Parathyroid adenoma (tissue), 2 donors: ENCODE data around the gene SLC66A1.

Source experiments
- H2AFZ ChIP-seq: fragments of 300-600 bp; sonication (generic); one replicate; pipeline ENCODE4 v1.7.0; 2017; ENCODE audit warnings: antibody characterized with exemption, mild to moderate bottlenecking
- H3K27ac ChIP-seq: fragments of 300-600 bp; sonication (generic); one replicate; pipeline ENCODE4 v1.7.0; 2017
- H3K27me3 ChIP-seq: fragments of 300-600 bp; sonication (generic); one replicate; pipeline ENCODE4 v1.7.0; 2017; ENCODE audit warnings: low read length; ENCODE audit not compliant: control insufficient read depth, insufficient read depth
- H3K36me3 ChIP-seq: fragments of 300-600 bp; sonication (generic); one replicate; pipeline ENCODE4 v1.7.0; 2017; ENCODE audit warnings: low read length; ENCODE audit not compliant: control insufficient read depth, insufficient read depth
- H3K4me1 ChIP-seq: fragments of 300-600 bp; sonication (generic); one replicate; pipeline ENCODE4 v1.7.0; 2017; ENCODE audit warnings: control low read depth
- H3K4me2 ChIP-seq: fragments of 300-600 bp; sonication (generic); one replicate; pipeline ENCODE4 v1.7.0; 2017; ENCODE audit warnings: low read length
- H3K4me3 ChIP-seq: fragments of 300-600 bp; sonication (generic); one replicate; pipeline ENCODE4 v1.7.0; 2017; ENCODE audit warnings: low read depth, low read length
- H3K79me2 ChIP-seq: fragments of 300-600 bp; sonication (generic); one replicate; pipeline ENCODE4 v1.7.0; 2017; ENCODE audit warnings: control low read depth
- H3K9ac ChIP-seq: fragments of 300-600 bp; sonication (generic); one replicate; pipeline ENCODE4 v1.7.0; 2017; ENCODE audit warnings: mild to moderate bottlenecking
- H3K9me3 ChIP-seq: fragments of 300-600 bp; sonication (generic); one replicate; pipeline ENCODE4 v1.7.0; 2017; ENCODE audit warnings: low read length; ENCODE audit not compliant: control insufficient read depth
- TF ChIP-seq, protein P1 (sequence below): fragments of 300-600 bp; sonication (generic); IDR thresholded peaks from one replicate; pipeline ENCODE4 v1.7.0; 2017; ENCODE audit warnings: antibody characterized with exemption, mild to moderate bottlenecking
- donor health status: primary hyperparathyroidism.

SLC66A1 gene

DNA sequence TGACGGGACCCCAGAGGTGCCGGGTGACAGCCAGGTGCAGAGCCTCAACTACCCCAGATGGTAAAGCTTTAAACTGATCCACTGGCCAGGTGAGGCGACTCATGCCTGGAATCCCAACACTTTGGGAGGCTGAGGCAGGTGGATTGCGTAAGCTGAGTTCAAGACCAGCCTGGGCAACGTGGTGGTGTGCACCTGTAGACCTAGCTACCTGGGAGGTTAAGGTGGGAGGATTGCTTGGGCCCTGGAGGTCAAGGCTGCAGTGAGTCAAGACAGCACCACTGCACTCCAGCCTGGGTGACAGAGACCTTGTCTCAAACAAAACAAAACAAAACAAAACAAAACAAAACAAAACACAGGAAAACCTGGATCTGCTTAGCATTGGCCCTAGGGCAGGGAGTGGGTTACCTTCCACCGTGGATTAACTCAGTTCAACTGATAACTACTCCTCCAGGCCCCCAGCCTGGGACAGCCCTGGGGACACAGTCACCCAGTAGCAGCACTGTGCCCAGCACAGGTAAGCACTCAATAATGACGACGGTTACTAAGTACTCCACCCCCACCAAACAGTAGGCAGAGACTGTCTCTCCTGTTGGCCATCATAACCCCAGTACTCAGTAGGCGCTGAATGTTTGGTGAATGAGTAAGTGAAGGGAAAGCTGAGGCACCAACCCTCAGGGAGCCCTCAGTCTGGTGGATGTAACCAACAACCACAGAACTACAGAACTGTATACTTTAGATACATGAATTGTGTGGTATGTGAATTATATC lies 21.6 kb downstream of the SLC66A1 start:
- Histone ChIP-seq H3K9me3 (no peaks in the 10 kb centered on the region), H3K4me3 (no peak overlapping the region), H3K4me1 (no peaks in the 10 kb centered on the region), H2AFZ (no peak overlapping the region), H3K27me3 (no peaks in the 10 kb centered on the region), H3K4me2 (no peak overlapping the region), H3K27ac (no peak overlapping the region), H3K79me2 (no peaks in the 10 kb centered on the region), H3K36me3 (no peaks in the 10 kb centered on the region), H3K9ac (no peak overlapping the region)
- TF ChIP-seq, protein P1, sequence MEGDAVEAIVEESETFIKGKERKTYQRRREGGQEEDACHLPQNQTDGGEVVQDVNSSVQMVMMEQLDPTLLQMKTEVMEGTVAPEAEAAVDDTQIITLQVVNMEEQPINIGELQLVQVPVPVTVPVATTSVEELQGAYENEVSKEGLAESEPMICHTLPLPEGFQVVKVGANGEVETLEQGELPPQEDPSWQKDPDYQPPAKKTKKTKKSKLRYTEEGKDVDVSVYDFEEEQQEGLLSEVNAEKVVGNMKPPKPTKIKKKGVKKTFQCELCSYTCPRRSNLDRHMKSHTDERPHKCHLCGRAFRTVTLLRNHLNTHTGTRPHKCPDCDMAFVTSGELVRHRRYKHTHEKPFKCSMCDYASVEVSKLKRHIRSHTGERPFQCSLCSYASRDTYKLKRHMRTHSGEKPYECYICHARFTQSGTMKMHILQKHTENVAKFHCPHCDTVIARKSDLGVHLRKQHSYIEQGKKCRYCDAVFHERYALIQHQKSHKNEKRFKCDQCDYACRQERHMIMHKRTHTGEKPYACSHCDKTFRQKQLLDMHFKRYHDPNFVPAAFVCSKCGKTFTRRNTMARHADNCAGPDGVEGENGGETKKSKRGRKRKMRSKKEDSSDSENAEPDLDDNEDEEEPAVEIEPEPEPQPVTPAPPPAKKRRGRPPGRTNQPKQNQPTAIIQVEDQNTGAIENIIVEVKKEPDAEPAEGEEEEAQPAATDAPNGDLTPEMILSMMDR, result no peak

DNA sequence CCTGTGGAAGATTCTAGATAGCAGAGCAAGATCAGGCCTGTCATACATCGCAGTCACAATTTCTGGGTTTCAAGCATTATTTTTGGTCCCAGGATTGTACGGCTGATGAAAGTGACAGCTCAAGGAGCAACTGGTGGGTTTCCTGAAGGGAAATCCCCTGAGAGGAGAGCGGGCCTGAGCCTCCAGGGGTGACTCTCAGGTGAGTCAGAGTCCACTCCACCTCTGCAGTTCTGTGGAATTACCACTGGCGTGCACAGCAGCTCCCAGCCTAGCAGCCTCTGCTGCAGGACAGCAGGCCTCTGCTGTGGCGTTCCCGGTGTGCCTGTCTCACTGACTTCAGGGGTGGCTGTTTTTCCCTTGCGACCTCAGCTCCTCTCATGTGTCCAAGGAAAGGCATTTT lies 24.4 kb downstream of the SLC66A1 start:
- H3K27me3 ChIP-seq, result no peaks in the 10 kb centered on the region
- no peak overlapping the region for H2AFZ ChIP-seq

DNA sequence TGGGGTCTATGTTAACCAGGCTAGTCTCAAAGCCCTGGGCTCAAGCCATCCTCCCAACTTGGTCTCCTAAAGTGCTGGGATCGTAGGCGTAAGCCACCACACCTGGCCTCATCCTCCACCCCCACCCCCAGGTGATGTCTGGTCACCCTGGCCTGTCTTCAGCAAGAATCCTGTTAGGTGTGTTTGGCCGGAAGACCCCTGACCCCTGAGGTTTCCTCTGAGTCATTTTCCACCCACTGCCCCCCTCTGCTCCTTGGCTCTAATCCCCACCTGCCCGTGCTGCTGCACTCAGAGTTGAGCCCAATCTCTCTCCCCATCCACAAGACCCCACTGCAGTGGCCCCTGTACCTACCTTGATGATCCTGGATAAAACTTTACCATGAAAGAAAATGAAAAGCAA lies 25.2 kb downstream of the SLC66A1 start:
- H3K9ac ChIP-seq, result no peak overlapping the region
- H3K27me3 ChIP-seq, result no peaks in the 10 kb centered on the region
- H3K4me2 ChIP-seq, result no peak overlapping the region
- H3K4me1 ChIP-seq, result no peaks in the 10 kb centered on the region
- H3K9me3 ChIP-seq, result no peaks in the 10 kb centered on the region
- TF ChIP-seq, protein P1, result no peak
- no peaks in the 10 kb centered on the region for H3K36me3 ChIP-seq
- H3K79me2 ChIP-seq, result no peaks in the 10 kb centered on the region
- H3K4me3 ChIP-seq, result no peak overlapping the region
- H2AFZ ChIP-seq, result no peak overlapping the region
- no peak overlapping the region for H3K27ac ChIP-seq

More for the DNA sequence above, 24.4 kb downstream of the SLC66A1 start:
- TF ChIP-seq, protein P1, result no peak
- Histone ChIP-seq H3K9me3 (no peaks in the 10 kb centered on the region), H3K4me3 (no peak overlapping the region), H3K4me1 (no peaks in the 10 kb centered on the region), H3K79me2 (no peaks in the 10 kb centered on the region), H3K4me2 (no peak overlapping the region), H3K27ac (no peak overlapping the region), H3K9ac (no peak overlapping the region), H3K36me3 (no peaks in the 10 kb centered on the region)

DNA sequence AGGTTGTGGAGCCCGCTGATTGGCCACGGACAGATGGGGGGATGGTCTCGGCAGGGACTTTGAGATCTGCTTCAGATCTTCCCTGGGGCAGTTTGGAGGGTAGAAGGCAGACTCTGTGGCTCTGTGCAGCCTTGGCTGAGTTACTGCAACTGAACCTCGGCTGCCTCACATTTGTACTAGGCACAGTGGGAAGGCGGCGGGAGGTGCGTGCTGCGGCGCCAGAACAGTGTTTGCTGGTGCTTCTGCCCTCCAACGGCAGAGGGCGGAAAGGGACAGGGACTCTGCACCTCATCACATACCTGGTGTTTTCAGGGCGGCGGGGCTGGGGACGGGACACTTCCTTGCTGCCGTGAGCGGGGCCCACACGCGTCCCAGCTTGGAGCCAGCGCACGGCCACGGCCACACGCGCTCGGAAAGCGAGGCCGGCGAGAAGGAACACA lies 26.2 kb downstream of the SLC66A1 start:
- Histone ChIP-seq H3K36me3 (no peaks in the 10 kb centered on the region), H3K79me2 (no peaks in the 10 kb centered on the region), H3K4me1 (no peaks in the 10 kb centered on the region), H3K4me3 (no peak overlapping the region), H3K27me3 (no peaks in the 10 kb centered on the region), H3K9ac (no peak overlapping the region), H2AFZ (no peak overlapping the region), H3K4me2 (no peak overlapping the region), H3K27ac (no peak overlapping the region), H3K9me3 (no peaks in the 10 kb centered on the region)
- TF ChIP-seq, protein P1, result no peak
